Fibroblast of upper back skin (primary cell): ENCODE measurements around the gene RHOV.

ENCODE experiments used
- DNase-seq: peaks from one replicate; pipeline ENCODE4 v3.0.0-alpha.2; 2013

RHOV gene

GRCh38 chr15:40843885-40844695 lies 29.9 kb downstream of the RHOV start, which contains the start of gene SPINT1:
Gene SPINT1 (plus strand): TSS chr15:40844048. CDS start chr15:40844555, 507 bp downstream.
- no peak for DNase-seq

- no peak for DNase-seq
Observed at GRCh38 chr15:40843261-40843884, 30.7 kb downstream of the RHOV start.

GRCh38 chr15:40841741-40842140 lies 32.3 kb downstream of the RHOV start:
- DNase-seq, result no peak

GRCh38 chr15:40838756-40839155 lies 35.3 kb downstream of the RHOV start:
- no peak for DNase-seq

DNA sequence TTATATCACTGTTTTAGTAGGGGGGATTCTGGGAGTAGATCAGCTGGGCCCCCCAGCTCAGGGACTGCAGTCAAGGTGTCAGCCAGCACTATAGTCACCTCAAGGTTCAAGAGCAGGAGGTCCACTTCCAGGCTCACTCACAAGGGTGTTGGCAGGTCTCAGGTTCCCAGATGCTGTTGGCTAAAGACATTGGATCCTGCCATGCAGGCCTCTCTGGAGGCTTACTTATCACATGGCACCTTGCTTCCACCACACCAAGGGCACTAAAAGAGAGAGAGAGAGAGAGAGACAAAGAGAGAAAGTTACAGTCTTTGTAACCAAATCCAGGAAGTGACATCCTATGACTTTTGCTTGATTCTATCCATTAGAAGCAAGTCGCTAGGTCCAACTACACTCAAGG lies 38.0 kb downstream of the RHOV start:
- no peak for DNase-seq

DNA sequence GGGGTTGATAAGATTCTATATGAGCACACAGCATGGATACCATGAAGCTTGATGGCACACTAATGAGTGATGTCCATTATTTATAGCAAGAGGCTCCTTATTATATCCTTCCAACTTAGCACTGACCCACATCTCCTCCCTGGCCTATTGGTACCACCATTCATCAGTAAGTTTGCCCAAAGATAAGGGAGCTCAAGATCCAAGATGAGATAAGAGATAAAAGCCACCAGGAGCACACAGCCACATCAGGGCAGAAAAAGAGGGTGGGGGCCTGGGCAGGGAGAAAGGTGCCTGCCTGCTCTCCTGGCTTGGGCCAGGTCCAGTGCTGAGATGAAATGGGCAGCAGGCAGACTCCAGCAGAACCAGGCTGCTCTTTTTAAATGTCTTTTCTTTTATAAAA lies 41.1 kb downstream of the RHOV start:
- no peak for DNase-seq

DNA sequence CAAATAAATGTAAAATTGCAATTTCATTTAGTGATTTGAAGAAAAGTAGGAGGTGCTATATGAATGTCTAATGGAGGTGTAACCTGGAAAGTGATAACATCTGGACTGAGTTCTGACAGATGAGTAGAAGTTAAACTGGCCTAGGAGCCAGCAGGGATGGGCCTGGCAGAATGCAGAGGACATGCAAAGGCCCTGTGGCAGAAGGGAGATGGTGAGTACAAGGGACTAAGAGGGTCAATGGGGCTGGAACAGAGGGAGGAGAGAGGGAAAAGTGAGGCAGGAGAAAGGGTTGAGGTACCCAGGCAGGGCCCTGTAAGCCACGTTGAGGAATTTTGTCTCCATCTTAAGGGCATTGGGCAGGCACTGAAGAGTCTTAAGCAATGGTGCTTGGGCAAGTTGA lies 42.2 kb downstream of the RHOV start:
- DNase-seq, result no peak

GRCh38 chr15:40830884-40831283 lies 43.1 kb downstream of the RHOV start:
- no peak for DNase-seq

- no peak for DNase-seq
Observed at GRCh38 chr15:40829115-40829514, 44.9 kb downstream of the RHOV start.

DNA sequence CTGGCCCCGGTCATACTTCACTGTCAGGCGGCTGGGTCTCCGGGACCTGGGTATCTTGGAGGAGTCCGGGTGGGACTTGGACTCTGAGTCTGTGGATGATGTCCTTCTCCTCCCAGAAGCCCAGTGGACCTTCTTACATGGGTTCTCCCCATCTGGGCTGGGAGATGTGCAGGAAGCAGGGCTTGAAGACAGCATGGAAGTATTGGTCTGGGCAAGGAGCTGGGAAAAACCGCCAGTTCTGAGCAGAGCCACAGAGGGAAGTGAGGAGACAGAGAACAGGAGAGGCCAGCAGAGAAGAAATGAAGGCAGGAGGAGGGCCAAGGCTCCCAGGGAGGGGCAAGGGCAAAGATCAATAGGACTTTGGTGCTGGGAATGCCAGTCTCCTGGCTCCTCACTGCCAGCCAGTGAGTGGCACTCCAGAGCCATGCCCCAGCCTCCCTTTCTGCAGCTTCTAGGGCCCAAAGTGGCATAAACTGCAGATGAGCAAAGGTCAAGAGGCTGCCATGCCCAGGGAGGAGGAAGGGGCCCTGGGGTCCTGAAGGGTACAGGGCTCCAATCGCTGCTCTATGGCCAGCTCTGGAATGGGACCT lies 45.5 kb downstream of the RHOV start, which contains the start of gene PPP1R14D:
TSS of gene PPP1R14D (minus strand) at position 262 of the 590 bp plus-strand sequence. CDS start at position 195, 67 bp downstream.
- DNase-seq, result no peak

- DNase-seq, result no peak
Observed at GRCh38 chr15:40826423-40827075, 47.5 kb downstream of the RHOV start.

GRCh38 chr15:40825661-40826422 lies 48.2 kb downstream of the RHOV start:
- peak; percentile 10 for DNase-seq

- peak; percentile 13 for DNase-seq
Observed at GRCh38 chr15:40823572-40824343, 50.3 kb downstream of the RHOV start.
